ENCODE results near the gene YPEL3. TPM values are rescaled to one million over a fixed set of nuclear protein-coding genes. Genes with fewer than 3 reads are reported as not detected.

YPEL3 gene
- total and polyA plus RNA-seq, 12 donors, result 14.6 to 454 (median 94.5) TPM

GRCh38 chr16:30079480-30079879, 16.5 kb downstream of the YPEL3 start:
- peak in 1 of 7 donors; percentile 57 for DNase-seq
- Histone ChIP-seq H3K27me3 (no peaks in the 10 kb centered on the region), H3K27ac (peak overlapping the region in 2 of 5 donors; percentile 35 to 38), H3K9me3 (replicated peaks in 1 of 3) (no peaks in the 10 kb centered on the region), H3K4me3 (no peak overlapping the region), H3K36me3 (replicated peaks in 1 of 2) (peaks cover 0 to 58% of the 10 kb centered on the region in 2 donors), H3K4me1 (replicated peaks in 1 of 2) (peaks cover 35 to 42% of the 10 kb centered on the region in 2 donors)
- 77 to 86% (median 83%) methylated on average over 7 of the region's 7 CpGs for WGBS, 4 donors
- intact Hi-C loops (cut with DNase I), result no loop called here
- TF ChIP-seq CTCF (IDR thresholded peaks at IDR 0.05) (no peak), POLR2A (IDR thresholded peaks at IDR 0.05) (no peak)

- TF ChIP-seq CTCF (IDR thresholded peaks at IDR 0.05) (no peak), POLR2A (IDR thresholded peaks at IDR 0.05) (no peak)
- Histone ChIP-seq H3K9me3 (replicated peaks in 1 of 3) (no peaks in the 10 kb centered on the region), H3K4me3 (no peak overlapping the region), H3K4me1 (replicated peaks in 1 of 2) (peaks cover 35 to 42% of the 10 kb centered on the region in 2 donors), H3K27me3 (no peaks in the 10 kb centered on the region), H3K36me3 (replicated peaks in 1 of 2) (peaks cover 0 to 51% of the 10 kb centered on the region in 2 donors), H3K27ac (peak overlapping the region in 3 of 5 donors; percentile 33 to 67 (median 35))
- DNase-seq, result peak in 4 of 7 donors; percentile 43 to 57 (median 52)
- WGBS, 4 donors, result 53 to 83% (median 67%) methylated on average over 6 to 7 of the region's 7 CpGs
- intact Hi-C loops (cut with DNase I), result no loop called here
These were observed 17.3 kb downstream of the YPEL3 start for GRCh38 chr16:30078744-30079143.

- no peak for DNase-seq
- TF ChIP-seq CTCF (IDR thresholded peaks at IDR 0.05), result no peak
- no peak for TF ChIP-seq POLR2A (IDR thresholded peaks at IDR 0.05)
- peak overlapping the region in 2 of 5 donors; percentile 33 to 96 for H3K27ac ChIP-seq
- no peaks in the 10 kb centered on the region for H3K9me3 ChIP-seq (replicated peaks in 1 of 3)
- H3K4me3 ChIP-seq, result no peak overlapping the region
- H3K27me3 ChIP-seq, result no peaks in the 10 kb centered on the region
- H3K4me1 ChIP-seq (replicated peaks in 1 of 2), result peaks cover 35 to 42% of the 10 kb centered on the region in 2 donors
- H3K36me3 ChIP-seq (replicated peaks in 1 of 2), result peaks cover 0 to 47% of the 10 kb centered on the region in 2 donors
- intact Hi-C loops (cut with DNase I), result no loop called here
- WGBS, 4 donors, result 58 to 67% (median 63%) methylated on average over 5 to 6 of the region's 6 CpGs
These were observed 18.4 kb downstream of the YPEL3 start for GRCh38 chr16:30077656-30078055.

- H3K4me3 ChIP-seq, result peak overlapping the region; percentile 69 to 96 (median 82)
- DNase-seq, result peak in 4 of 7 donors; percentile 49 to 70 (median 54)
- TF ChIP-seq CTCF (IDR thresholded peaks at IDR 0.05) (no peak), POLR2A (IDR thresholded peaks at IDR 0.05) (no peak)
- H3K27ac ChIP-seq, result peak overlapping the region; percentile 86 to 96 (median 94)
- H3K27me3 ChIP-seq, result no peaks in the 10 kb centered on the region
- no peaks in the 10 kb centered on the region for H3K9me3 ChIP-seq (replicated peaks in 1 of 3)
- intact Hi-C loops (cut with DNase I), result no loop called here
- 1 to 9% (median 3%) methylated on average over 7 to 33 of the region's 33 CpGs for WGBS, 4 donors
- H3K4me1 ChIP-seq (replicated peaks in 1 of 2), result peaks cover 35 to 42% of the 10 kb centered on the region in 2 donors
- H3K36me3 ChIP-seq (replicated peaks in 1 of 2), result peaks cover 0 to 47% of the 10 kb centered on the region in 2 donors
These were observed 19.7 kb downstream of the YPEL3 start for GRCh38 chr16:30076276-30076791.

All from adrenal gland (tissue), 12 donors.